GM23248 (cell line): ENCODE data around the gene COL12A1. TPM values are rescaled to one million over a fixed set of nuclear protein-coding genes. Genes with fewer than 3 reads are reported as not detected.
A peak's percentile ranks its signal among the peaks of the same experiment; 100 is the strongest.

Source experiments
- DNase-seq: peaks from one replicate; pipeline ENCODE4 v3.0.0-alpha.2; 2015
- H2AFZ ChIP-seq: fragments of 200-600 bp; sonication (generic); 2 replicates; pipeline ENCODE4 v1.6.1; 2016; ENCODE audit warnings: antibody characterized with exemption
- H3F3A ChIP-seq: fragments of 200-600 bp; sonication (generic); 2 replicates; pipeline ENCODE4 v1.6.1; 2016; ENCODE audit warnings: mild to moderate bottlenecking, antibody characterized with exemption, mixed run types; ENCODE audit not compliant: insufficient read depth
- H3K27ac ChIP-seq: fragments of 200-600 bp; sonication (generic); 2 replicates; pipeline ENCODE4 v1.5.1; 2016; ENCODE audit warnings: mild to moderate bottlenecking
- H3K27me3 ChIP-seq: fragments of 200-600 bp; sonication (generic); replicated peaks from 2 replicates; pipeline ENCODE4 v1.6.1; 2016; ENCODE audit warnings: mild to moderate bottlenecking; ENCODE audit not compliant: insufficient read depth
- H3K36me3 ChIP-seq: fragments of 200-600 bp; sonication (generic); 2 replicates; pipeline ENCODE4 v1.6.1; 2016; ENCODE audit warnings: low read depth, mild to moderate bottlenecking
- H3K4me1 ChIP-seq: fragments of 200-600 bp; sonication (generic); 2 replicates; pipeline ENCODE4 v1.6.1; 2016; ENCODE audit warnings: mild to moderate bottlenecking; ENCODE audit not compliant: insufficient read depth
- H3K4me2 ChIP-seq: fragments of 200-600 bp; sonication (generic); one replicate; pipeline ENCODE4 v1.6.1; 2016; ENCODE audit warnings: mild to moderate bottlenecking; ENCODE audit not compliant: unreplicated experiment
- H3K4me3 ChIP-seq: fragments of 200-600 bp; sonication (generic); 2 replicates; pipeline ENCODE4 v1.5.1; 2016; ENCODE audit warnings: mild to moderate bottlenecking
- H3K79me2 ChIP-seq: fragments of 200-600 bp; sonication (generic); 2 replicates; pipeline ENCODE4 v1.6.1; 2016; ENCODE audit warnings: mild to moderate bottlenecking; ENCODE audit not compliant: insufficient read depth
- H3K9ac ChIP-seq: fragments of 200-600 bp; sonication (generic); 2 replicates; pipeline ENCODE4 v1.6.1; 2016; ENCODE audit warnings: mild to moderate bottlenecking
- H3K9me2 ChIP-seq: fragments of 200-600 bp; sonication (generic); 2 replicates; pipeline ENCODE4 v1.6.1; 2016; ENCODE audit warnings: mixed run types, mild to moderate bottlenecking, moderate library complexity; ENCODE audit not compliant: insufficient read depth
- H3K9me3 ChIP-seq: fragments of 200-600 bp; sonication (generic); one replicate; pipeline ENCODE4 v1.6.1; 2017; ENCODE audit warnings: low read depth
- H4K20me1 ChIP-seq: fragments of 200-600 bp; sonication (generic); 2 replicates; pipeline ENCODE4 v1.6.0; 2016; ENCODE audit not compliant: insufficient read depth
- EZH2 ChIP-seq: fragments of 200-600 bp; sonication (generic); IDR thresholded peaks from 2 replicates; pipeline ENCODE4 v1.6.1; 2018; ENCODE audit warnings: antibody characterized with exemption, mild to moderate bottlenecking; ENCODE audit not compliant: insufficient read depth, poor library complexity, severe bottlenecking
- EZH2phosphoT487 ChIP-seq: fragments of 200-600 bp; sonication (generic); IDR thresholded peaks from 2 replicates; pipeline ENCODE4 v1.6.1; 2018; ENCODE audit warnings: antibody characterized with exemption, moderate library complexity, mild to moderate bottlenecking, low read depth; ENCODE audit not compliant: insufficient read depth
- WGBS, 2 experiments: methylation state at CpG; one replicate each; pipeline ENCODE4 v1.1.6; 2015 to 2017; ENCODE audit warnings: low lambda C conversion rate in 2 of 2, low coverage in 1 of 2; ENCODE audit errors: missing lambda C conversion rate in 2 of 2; 5-methylcytosine and 5-hydroxymethylcytosine counted together
- in situ Hi-C: fragments of 300-500 bp; cut with MboI; formaldehyde crosslinking; loops from 2 replicates; pipeline ENCODE4 v1.15.0; 2020
- polyA plus RNA-seq: library from polyadenylated mRNA; unstranded; fragments of >200 nt; fragmentation: Nextera tagmentation; extraction: Ambion mirVana; gene quantifications from 2 replicates; pipeline ENCODE4 v1.2.1, GENCODE V29; 2016
- total RNA-seq: library from RNA; depleted of rRNA; stranded (reverse); fragments of >200 nt; shearing (Covaris generic); gene quantifications from 2 replicates; pipeline ENCODE4 v1.2.3, GENCODE V29; 2014

The COL12A1 gene
- total and polyA plus RNA-seq, 2 experiments from 2014 or later, result 253 to 1,033 TPM

DNA sequence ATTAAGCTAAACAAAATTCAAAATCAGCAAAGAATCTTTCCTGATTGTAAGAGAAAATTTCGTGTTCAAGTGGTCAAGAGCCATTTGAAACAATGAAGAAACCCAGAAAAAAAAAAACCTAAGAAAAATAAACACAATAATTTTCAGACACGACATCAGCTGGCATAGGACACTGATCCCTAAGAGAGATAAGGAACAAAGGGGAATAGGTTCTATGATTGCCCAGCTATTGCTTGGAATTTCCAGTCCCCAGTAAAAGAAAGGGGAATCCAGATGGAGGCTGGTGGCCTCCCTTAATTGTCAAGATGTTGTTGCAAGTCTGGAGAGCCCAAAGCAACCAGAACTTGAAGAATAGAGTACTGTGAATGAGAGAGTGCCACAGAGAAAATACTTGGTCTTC lies 48.5 kb downstream of the COL12A1 start:
- H2AFZ ChIP-seq, result no peak overlapping the region
- H3K9ac ChIP-seq, result no peak overlapping the region
- H3F3A ChIP-seq, result peaks cover 78% of the 10 kb centered on the region
- H3K4me1 ChIP-seq, result peaks cover 26% of the 10 kb centered on the region
- H3K79me2 ChIP-seq, result peaks cover 81% of the 10 kb centered on the region
- no peak for TF ChIP-seq EZH2
- TF ChIP-seq EZH2phosphoT487, result no peak
- WGBS, 2 experiments, result 88 to 91% methylated on average over 2 of the region's 2 CpGs
- H3K9me2 ChIP-seq, result no peaks in the 10 kb centered on the region
- H4K20me1 ChIP-seq, result peaks cover 9% of the 10 kb centered on the region; the same call in 1 of the 2 replicates
- no peak overlapping the region for H3K4me2 ChIP-seq
- H3K36me3 ChIP-seq, result peaks cover 65% of the 10 kb centered on the region
- no peak for DNase-seq
- peak overlapping the region; percentile 1; the same call in 1 of the 2 replicates for H3K27ac ChIP-seq
- H3K27me3 ChIP-seq, result no peaks in the 10 kb centered on the region
- H3K4me3 ChIP-seq, result no peak overlapping the region
- no peaks in the 10 kb centered on the region for H3K9me3 ChIP-seq
- in situ Hi-C loops, result no loop called here

DNA sequence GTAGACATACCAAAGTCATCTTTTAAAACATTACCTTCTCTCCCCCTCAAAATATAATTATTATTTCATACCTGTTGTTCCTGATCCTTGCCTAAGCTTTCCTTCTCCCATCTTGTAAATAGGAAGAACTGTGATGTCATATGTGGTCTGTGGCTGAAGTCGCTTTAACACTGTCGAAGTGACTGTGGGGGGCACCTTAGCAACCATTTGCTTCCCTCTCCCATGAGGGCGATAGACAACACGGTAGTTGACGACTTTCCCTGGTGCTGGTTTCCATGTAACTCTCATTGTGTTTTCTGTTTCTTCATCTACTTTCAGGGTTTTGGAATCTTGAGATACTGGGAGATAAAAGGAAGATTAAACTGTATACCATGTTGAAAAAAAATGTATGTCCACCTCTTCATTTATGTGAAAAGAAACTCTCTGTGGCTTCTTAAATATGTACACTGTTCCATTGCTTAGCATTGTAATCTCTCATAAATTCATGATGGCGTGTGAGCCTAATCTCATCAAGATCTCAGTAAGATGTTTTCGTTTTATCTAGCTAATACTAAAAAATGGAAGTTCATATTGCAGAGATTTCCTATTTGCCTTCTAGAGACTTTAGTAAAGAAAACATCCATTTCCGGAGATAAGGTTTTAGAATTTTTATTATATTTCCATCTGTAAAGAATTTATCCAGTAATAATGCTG lies 49.5 kb downstream of the COL12A1 start:
- peaks cover 82% of the 10 kb centered on the region for H3F3A ChIP-seq
- H3K79me2 ChIP-seq, result peaks cover 81% of the 10 kb centered on the region
- peaks cover 30% of the 10 kb centered on the region for H3K4me1 ChIP-seq
- peaks cover 9% of the 10 kb centered on the region; the same call in 1 of the 2 replicates for H4K20me1 ChIP-seq
- no peak overlapping the region for H3K4me3 ChIP-seq
- H3K9me3 ChIP-seq, result no peaks in the 10 kb centered on the region
- WGBS, 2 experiments, result 98% methylated on average over 8 of the region's 8 CpGs
- no peak overlapping the region for H2AFZ ChIP-seq
- in situ Hi-C loops, result no loop called here
- no peaks in the 10 kb centered on the region for H3K9me2 ChIP-seq
- TF ChIP-seq EZH2 (no peak), EZH2phosphoT487 (no peak)
- no peak for DNase-seq
- no peaks in the 10 kb centered on the region for H3K27me3 ChIP-seq
- no peak overlapping the region for H3K9ac ChIP-seq
- no peak overlapping the region for H3K4me2 ChIP-seq
- no peak overlapping the region for H3K27ac ChIP-seq
- peaks cover 74% of the 10 kb centered on the region for H3K36me3 ChIP-seq

GRCh38 chr6:75155631-75156030 lies 50.2 kb downstream of the COL12A1 start:
- Histone ChIP-seq H3K9ac (no peak overlapping the region), H3F3A (peaks cover 83% of the 10 kb centered on the region), H3K36me3 (peaks cover 79% of the 10 kb centered on the region), H3K9me3 (no peaks in the 10 kb centered on the region), H3K27me3 (no peaks in the 10 kb centered on the region), H3K79me2 (peaks cover 74% of the 10 kb centered on the region), H3K9me2 (no peaks in the 10 kb centered on the region), H4K20me1 (peaks cover 9% of the 10 kb centered on the region; the same call in 1 of the 2 replicates), H2AFZ (no peak overlapping the region), H3K27ac (no peak overlapping the region), H3K4me3 (no peak overlapping the region), H3K4me1 (peaks cover 35% of the 10 kb centered on the region), H3K4me2 (no peak overlapping the region)
- 86 to 88% methylated on average over 5 of the region's 5 CpGs for WGBS, 2 experiments
- in situ Hi-C loops, result no loop called here
- no peak for TF ChIP-seq EZH2phosphoT487
- TF ChIP-seq EZH2, result no peak
- DNase-seq, result no peak

GRCh38 chr6:75154973-75155372 lies 50.9 kb downstream of the COL12A1 start:
- Histone ChIP-seq H3K4me3 (no peak overlapping the region), H3K36me3 (peaks cover 86% of the 10 kb centered on the region), H3K9me3 (no peaks in the 10 kb centered on the region), H4K20me1 (peaks cover 4% of the 10 kb centered on the region; the same call in 1 of the 2 replicates), H3K9ac (no peak overlapping the region), H3F3A (peaks cover 83% of the 10 kb centered on the region), H3K4me2 (no peak overlapping the region), H3K27ac (no peak overlapping the region; the same call in 1 of the 2 replicates), H3K27me3 (no peaks in the 10 kb centered on the region), H3K9me2 (no peaks in the 10 kb centered on the region), H3K79me2 (peaks cover 67% of the 10 kb centered on the region), H2AFZ (no peak overlapping the region), H3K4me1 (peaks cover 37% of the 10 kb centered on the region)
- TF ChIP-seq EZH2 (no peak), EZH2phosphoT487 (no peak)
- DNase-seq, result no peak
- in situ Hi-C loops, result no loop called here
- 91 to 100% methylated on average over 1 of the region's 1 CpG for WGBS, 2 experiments
